HepG2 (cell line): ENCODE results near the gene PSMA2. TPM values are rescaled to one million over a fixed set of nuclear protein-coding genes. Genes with fewer than 3 reads are reported as not detected.
A peak's percentile ranks its signal among the peaks of the same experiment; 100 is the strongest.

Source experiments
- ARHGAP35 ChIP-seq: sonication (generic); formaldehyde crosslinking; IDR thresholded peaks from 2 replicates; pipeline ENCODE4 v1.9.0; 2022; ENCODE audit warnings: mild to moderate bottlenecking, inconsistent platforms, moderate library complexity, missing genetic modification reagents, borderline replicate concordance
- ARNT2 ChIP-seq: sonication (generic); formaldehyde crosslinking; IDR thresholded peaks from 2 replicates; pipeline ENCODE4 v1.8.0; 2022; ENCODE audit warnings: mild to moderate bottlenecking, low read depth, missing genetic modification reagents, moderate library complexity
- ATF7 ChIP-seq, 2 experiments: fragments of 450-650 bp in 1 of 2; sonication (generic) in 1 of 2; formaldehyde crosslinking in 1 of 2; IDR thresholded peaks; 2 replicates each; pipeline versions ENCODE4 v1.4.0 to v1.6.1; 2016 to 2020; ENCODE audit warnings: antibody characterized with exemption in 1 of 2, mild to moderate bottlenecking in 1 of 2, missing genetic modification reagents in 1 of 2
- ATF7-NPFF ChIP-seq: sonication (generic); formaldehyde crosslinking; IDR thresholded peaks from 2 replicates; pipeline ENCODE4 v1.8.1; 2023; ENCODE audit warnings: mild to moderate bottlenecking, low read depth, missing genetic modification reagents, moderate library complexity
- FOXA1 ChIP-seq, 2 experiments: fragments of 450-650 bp in 1 of 2; sonication (generic) in 1 of 2; formaldehyde crosslinking in 1 of 2; IDR thresholded peaks; 2 replicates each; pipeline versions ENCODE4 v1.4.0 to v1.6.1; 2016 to 2020; ENCODE audit warnings: missing genetic modification reagents in 1 of 2
- FOXO1 ChIP-seq: sonication (generic); formaldehyde crosslinking; IDR thresholded peaks from 2 replicates; pipeline ENCODE4 v1.4.0; 2020; ENCODE audit warnings: missing genetic modification reagents
- HNF4A ChIP-seq: sonication (generic); formaldehyde crosslinking; IDR thresholded peaks from 2 replicates; pipeline ENCODE4 v1.4.0; 2020; ENCODE audit warnings: missing genetic modification reagents
- HNRNPL ChIP-seq: fragments of 200-400 bp; formaldehyde crosslinking; IDR thresholded peaks from 2 replicates; pipeline ENCODE4 v1.6.1; 2017; ENCODE audit warnings: mild to moderate bottlenecking, low read depth, low read length
- KDM4B ChIP-seq: sonication (generic); formaldehyde crosslinking; IDR thresholded peaks from 2 replicates; pipeline ENCODE4 v1.4.0; 2020; ENCODE audit warnings: missing genetic modification reagents
- KLF9 ChIP-seq: IDR thresholded peaks from 2 replicates; pipeline ENCODE4 v1.6.1; 2016; ENCODE audit warnings: low read depth
- MLX ChIP-seq: IDR thresholded peaks from 2 replicates; pipeline ENCODE4 v1.6.1; 2016
- NCOA5 ChIP-seq: sonication (generic); formaldehyde crosslinking; IDR thresholded peaks from 2 replicates; pipeline ENCODE4 v1.4.0; 2020; ENCODE audit warnings: missing genetic modification reagents
- POLR2AphosphoS5 ChIP-seq: IDR thresholded peaks from 2 replicates; pipeline ENCODE4 v1.6.1; 2012; ENCODE audit warnings: low read depth, low read length
- PRMT3 ChIP-seq: sonication (generic); formaldehyde crosslinking; IDR thresholded peaks from 2 replicates; pipeline ENCODE4 v1.8.1; 2022; ENCODE audit warnings: low read depth, mild to moderate bottlenecking, moderate library complexity, missing genetic modification reagents, borderline replicate concordance
- TBL1XR1 ChIP-seq: fragments of 150-350 bp; IDR thresholded peaks from 2 replicates; pipeline ENCODE4 v1.6.1; 2014; ENCODE audit warnings: borderline replicate concordance, low read length; ENCODE audit not compliant: partially characterized antibody
- TCF12 ChIP-seq, 2 experiments: fragments of 450-650 bp in 1 of 2; sonication (generic) in 1 of 2; formaldehyde crosslinking in 1 of 2; IDR thresholded peaks; 2 replicates each; pipeline versions ENCODE4 v1.6.1 to v1.8.0; 2017 to 2022; ENCODE audit warnings: antibody characterized with exemption in 1 of 2, mild to moderate bottlenecking in 1 of 2, missing genetic modification reagents in 1 of 2, moderate library complexity in 1 of 2
- U2AF2 ChIP-seq: fragments of 200-400 bp; formaldehyde crosslinking; IDR thresholded peaks from 2 replicates; pipeline ENCODE4 v1.6.1; 2017; ENCODE audit warnings: low read depth, mild to moderate bottlenecking, low read length
- ZFAT ChIP-seq: sonication (generic); formaldehyde crosslinking; conservative IDR thresholded peaks from 2 replicates; pipeline ENCODE4 v1.8.1; 2023; ENCODE audit warnings: missing genetic modification reagents, inconsistent platforms
- ZGPAT ChIP-seq: IDR thresholded peaks from 2 replicates; pipeline ENCODE4 v1.6.1; 2016; ENCODE audit warnings: mild to moderate bottlenecking
- ZNF329 ChIP-seq: sonication (generic); formaldehyde crosslinking; IDR thresholded peaks from 2 replicates; pipeline ENCODE4 v1.9.0; 2021; ENCODE audit warnings: low read depth, mild to moderate bottlenecking, missing genetic modification reagents
- ZNF33A ChIP-seq: sonication (generic); formaldehyde crosslinking; IDR thresholded peaks from 2 replicates; pipeline ENCODE4 v1.5.1; 2020; ENCODE audit warnings: missing genetic modification reagents, mild to moderate bottlenecking, moderate library complexity, borderline replicate concordance
- ZNF563 ChIP-seq: sonication (generic); formaldehyde crosslinking; IDR thresholded peaks from 2 replicates; pipeline ENCODE4 v1.8.0; 2022; ENCODE audit warnings: mild to moderate bottlenecking, moderate library complexity, missing genetic modification reagents
- ZNF589 ChIP-seq: sonication (generic); formaldehyde crosslinking; conservative IDR thresholded peaks from 2 replicates; pipeline ENCODE4 v1.8.0; 2022; ENCODE audit warnings: mild to moderate bottlenecking, moderate library complexity, missing genetic modification reagents
- ZNF709 ChIP-seq: sonication (generic); formaldehyde crosslinking; IDR thresholded peaks from 2 replicates; pipeline ENCODE4 v1.5.0; 2020; ENCODE audit warnings: mild to moderate bottlenecking, missing genetic modification reagents
- ZNF710 ChIP-seq: sonication (generic); formaldehyde crosslinking; IDR thresholded peaks from 2 replicates; pipeline ENCODE4 v1.5.0; 2020; ENCODE audit warnings: mild to moderate bottlenecking, missing genetic modification reagents, borderline replicate concordance
- ZSCAN12 ChIP-seq: sonication (generic); formaldehyde crosslinking; IDR thresholded peaks from 2 replicates; pipeline ENCODE4 v1.9.0; 2021; ENCODE audit warnings: mild to moderate bottlenecking, missing genetic modification reagents
- polyA plus RNA-seq, 8 experiments: library from polyadenylated mRNA; depleted of rRNA in 3 of 8; stranded (reverse) in 7 of 8; unstranded in 1 of 8; fragments of >200 nt; fragmentation: Illumina TruSeq in 4 of 8; extraction: Trizol in 4 of 8; gene quantifications; 2 replicates each; pipeline versions ENCODE4 v1.2.1 to v1.2.3, GENCODE V29; 2011 to 2016; ENCODE audit warnings: low read depth in 4 of 8, missing spikeins in 1 of 8, mixed read lengths in 1 of 8; ENCODE audit not compliant: insufficient read depth in 1 of 8
- total RNA-seq, 5 experiments: library from RNA; depleted of rRNA; stranded (reverse); fragments of >200 nt; fragmentation: Illumina TruSeq; extraction: Trizol; gene quantifications; 2 replicates each; pipeline ENCODE4 v1.2.3, GENCODE V29; 2016; ENCODE audit warnings: low read depth in 1 of 5

Gene PSMA2
- total and polyA plus RNA-seq, 2 of the 13 experiments (the other 11 are each of a cell fraction or from before 2014, with no cell fraction given), result 125 to 266 TPM

GRCh38 chr7:42931834-42932651 lies at the start of gene PSMA2, which contains the start of gene MRPL32 (continued):
- 0 out of 2 replicates have a peak, but pooled peaks have one; percentile 37 for TF ChIP-seq ZNF563 (CRISPR knock-in tag)
- no peak for TF ChIP-seq HNF4A (CRISPR knock-in tag)
- TF ChIP-seq TBL1XR1, result peak; percentile 35
- peak; percentile 15; the same call in 1 of the 2 replicates for TF ChIP-seq FOXO1 (CRISPR knock-in tag)
- TF ChIP-seq TCF12 (IDR thresholded peaks at IDR 0.05), result no peak
- TF ChIP-seq TCF12 (CRISPR knock-in tag; IDR thresholded peaks at IDR 0.05), result no peak
- no peak for TF ChIP-seq ATF7 (IDR thresholded peaks at IDR 0.05)
- TF ChIP-seq ATF7 (CRISPR knock-in tag; IDR thresholded peaks at IDR 0.05), result no peak; the same call in 1 of the 2 replicates
- no peak for TF ChIP-seq ARNT2 (CRISPR knock-in tag)
- TF ChIP-seq ZNF709 (CRISPR knock-in tag), result no peak
- no peak for TF ChIP-seq ATF7-NPFF (CRISPR knock-in tag)
- no peak; the same call in 1 of the 2 replicates for TF ChIP-seq ZNF33A
- TF ChIP-seq NCOA5 (CRISPR knock-in tag), result no peak
- TF ChIP-seq ZGPAT, result peak; percentile 80; the same call in 1 of the 2 replicates
- no peak for TF ChIP-seq KDM4B
- TF ChIP-seq FOXA1 (IDR thresholded peaks at IDR 0.05), result no peak
- 0 out of 2 replicates have a peak, but pooled peaks have one; percentile 21 for TF ChIP-seq FOXA1 (CRISPR knock-in tag; IDR thresholded peaks at IDR 0.05)
- TF ChIP-seq PRMT3 (CRISPR knock-in tag), result no peak
- TF ChIP-seq ZFAT (CRISPR knock-in tag), result no peak
- no peak for TF ChIP-seq ARHGAP35
- TF ChIP-seq ZNF710, result no peak
- 0 out of 2 replicates have a peak, but pooled peaks have one; percentile 63 for TF ChIP-seq ZNF329 (CRISPR knock-in tag)
- no peak for TF ChIP-seq KLF9 (CRISPR knock-in tag)
- no peak for TF ChIP-seq U2AF2
- no peak for TF ChIP-seq ZSCAN12 (CRISPR knock-in tag)
- TF ChIP-seq ZNF589 (CRISPR knock-in tag), result peak; percentile 58; the same call in 1 of the 2 replicates
- peak; percentile 93 for TF ChIP-seq POLR2AphosphoS5
- no peak for TF ChIP-seq MLX (CRISPR knock-in tag)
- no peak for TF ChIP-seq HNRNPL
